Karpas-422 (cell line): Measurements from ENCODE around the gene FAM8A1. TPM values are rescaled to one million over a fixed set of nuclear protein-coding genes. Genes with fewer than 3 reads are reported as not detected.
A peak's percentile ranks its signal among the peaks of the same experiment; 100 is the strongest.

ENCODE experiments used
- DNase-seq: peaks from one replicate; pipeline ENCODE4 v3.0.0-alpha.2; 2015
- H2AFZ ChIP-seq: fragments of 200-600 bp; sonication (generic); 2 replicates; pipeline ENCODE4 v1.6.1; 2014; ENCODE audit warnings: antibody characterized with exemption, low read length, mixed read lengths
- H3K27ac ChIP-seq: fragments of 200-600 bp; sonication (generic); 2 replicates; pipeline ENCODE4 v1.5.1; 2014; ENCODE audit warnings: mild to moderate bottlenecking, low read length, moderate library complexity
- H3K27me3 ChIP-seq: fragments of 200-600 bp; sonication (generic); 2 replicates; pipeline ENCODE4 v1.6.1; 2014; ENCODE audit warnings: low read length, mixed read lengths
- H3K36me3 ChIP-seq: fragments of 200-600 bp; sonication (generic); 2 replicates; pipeline ENCODE4 v1.6.1; 2014; ENCODE audit warnings: low read length, mixed read lengths; ENCODE audit not compliant: insufficient read depth
- H3K4me1 ChIP-seq: fragments of 200-600 bp; sonication (generic); 2 replicates; pipeline ENCODE4 v1.6.1; 2014; ENCODE audit warnings: mild to moderate bottlenecking, low read length, mixed read lengths
- H3K4me2 ChIP-seq: fragments of 200-600 bp; sonication (generic); 2 replicates; pipeline ENCODE4 v1.6.1; 2014; ENCODE audit warnings: low read length, low read depth, mild to moderate bottlenecking; ENCODE audit not compliant: poor library complexity, severe bottlenecking
- H3K4me3 ChIP-seq: fragments of 200-600 bp; sonication (generic); 2 replicates; pipeline ENCODE4 v1.5.1; 2014; ENCODE audit warnings: mild to moderate bottlenecking, antibody characterized with exemption, low read length, mixed read lengths
- H3K79me2 ChIP-seq: fragments of 200-600 bp; sonication (generic); 2 replicates; pipeline ENCODE4 v1.6.1; 2014; ENCODE audit warnings: mild to moderate bottlenecking, low read length, mixed read lengths
- H3K9ac ChIP-seq: fragments of 200-600 bp; sonication (generic); 2 replicates; pipeline ENCODE4 v1.6.0; 2014; ENCODE audit warnings: low read length
- H3K9me2 ChIP-seq: fragments of 200-600 bp; sonication (generic), shearing (Covaris generic); replicated peaks from 2 replicates; pipeline ENCODE4 v1.6.0; 2014; ENCODE audit warnings: mild to moderate bottlenecking, low read length, moderate library complexity; ENCODE audit not compliant: insufficient read depth
- H3K9me3 ChIP-seq: fragments of 300-700, 200-600 bp; sonication (generic); 2 replicates; pipeline ENCODE4 v1.6.1; 2014; ENCODE audit warnings: low read length, mixed read lengths
- H4K20me1 ChIP-seq: fragments of 200-600 bp; sonication (generic); 2 replicates; pipeline ENCODE4 v1.6.1; 2014; ENCODE audit warnings: mild to moderate bottlenecking, antibody characterized with exemption, low read length, low read depth; ENCODE audit not compliant: insufficient read depth
- total RNA-seq: library from RNA; depleted of rRNA; stranded (reverse); fragments of >200 nt; shearing (Covaris generic); gene quantifications from 2 replicates; pipeline ENCODE4 v1.2.3, GENCODE V29; 2014; ENCODE audit warnings: low replicate concordance

FAM8A1 gene
- total RNA-seq, 1 experiment from 2014 or later: 11.0 TPM

DNA sequence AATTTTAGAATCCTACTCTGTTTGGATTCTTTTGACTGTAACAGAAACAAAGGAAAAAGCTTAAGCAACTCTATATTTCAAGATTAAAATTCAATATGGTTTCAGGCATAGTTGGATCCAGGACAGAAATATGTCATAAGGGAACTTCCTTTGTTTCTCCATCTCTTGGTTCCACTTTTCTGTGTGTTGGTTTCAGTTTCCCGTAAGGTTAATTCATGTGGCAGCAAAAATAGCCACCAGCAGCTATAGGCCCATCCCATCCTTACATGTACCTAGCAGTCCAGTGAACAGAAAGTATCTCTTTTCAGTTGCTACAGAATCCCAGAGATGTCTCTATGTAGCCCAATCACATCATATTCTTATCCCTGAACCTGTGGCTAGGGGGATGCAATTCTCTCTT, 8.8 kb upstream of the FAM8A1 start:
- Histone ChIP-seq H3K79me2 (no peaks in the 10 kb centered on the region), H2AFZ (no peak overlapping the region), H3K4me2 (no peak overlapping the region), H3K27ac (no peak overlapping the region), H3K27me3 (no peaks in the 10 kb centered on the region), H3K9me3 (no peaks in the 10 kb centered on the region), H3K4me3 (no peak overlapping the region), H3K9me2 (no peaks in the 10 kb centered on the region), H4K20me1 (no peaks in the 10 kb centered on the region), H3K36me3 (no peaks in the 10 kb centered on the region), H3K4me1 (no peaks in the 10 kb centered on the region), H3K9ac (no peak overlapping the region)
- no peak for DNase-seq

DNA sequence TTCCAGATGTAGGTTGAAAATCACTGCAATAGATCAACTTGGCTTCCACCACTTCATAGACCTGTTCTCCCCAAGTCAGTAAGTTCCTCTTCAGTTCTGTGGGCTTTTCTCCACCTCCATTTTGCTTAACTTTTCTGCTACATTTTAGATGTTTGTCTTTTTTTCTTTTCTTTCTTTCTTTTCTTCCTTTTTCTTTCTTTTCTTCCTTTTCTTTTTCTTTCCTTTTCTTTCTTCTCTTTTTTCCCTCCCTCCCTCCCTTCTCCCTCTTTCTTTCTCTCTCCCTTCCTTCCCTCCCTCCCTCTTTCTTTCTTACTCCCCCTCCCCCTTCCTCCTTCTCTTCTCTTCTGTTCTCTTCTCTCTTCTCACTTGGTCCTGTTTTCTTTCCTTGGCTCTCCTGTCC, 6.9 kb upstream of the FAM8A1 start:
- H3K36me3 ChIP-seq: no peaks in the 10 kb centered on the region
- H3K4me1 ChIP-seq: no peaks in the 10 kb centered on the region
- H4K20me1 ChIP-seq: no peaks in the 10 kb centered on the region
- no peak overlapping the region for H3K27ac ChIP-seq
- no peaks in the 10 kb centered on the region for H3K9me2 ChIP-seq
- no peak overlapping the region for H3K4me2 ChIP-seq
- no peak overlapping the region for H2AFZ ChIP-seq
- no peaks in the 10 kb centered on the region for H3K9me3 ChIP-seq
- no peak for DNase-seq
- H3K27me3 ChIP-seq: no peaks in the 10 kb centered on the region
- no peak overlapping the region for H3K4me3 ChIP-seq
- H3K79me2 ChIP-seq: no peaks in the 10 kb centered on the region
- H3K9ac ChIP-seq: no peak overlapping the region

DNA sequence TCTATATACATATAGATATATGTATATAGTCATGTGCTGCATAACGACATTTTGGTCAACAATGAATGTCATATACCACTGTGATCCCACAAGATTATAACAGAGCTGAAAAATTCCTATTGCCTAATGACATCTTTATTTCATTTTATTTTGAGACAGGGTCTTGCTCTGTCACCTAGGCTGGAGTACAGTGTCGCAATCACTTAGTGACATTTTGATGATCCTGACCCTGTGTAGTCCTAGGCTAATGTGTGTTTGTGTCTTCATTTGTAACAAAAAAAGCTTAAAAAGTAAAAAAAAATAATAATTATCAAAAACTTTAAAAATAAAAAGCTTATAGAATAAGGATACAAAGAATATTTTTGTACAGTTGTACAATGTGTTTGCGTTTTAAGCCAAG, 4.0 kb upstream of the FAM8A1 start:
- Histone ChIP-seq H3K9me2 (no peaks in the 10 kb centered on the region), H3K9me3 (no peaks in the 10 kb centered on the region), H3K27me3 (no peaks in the 10 kb centered on the region), H3K9ac (no peak overlapping the region), H3K27ac (no peak overlapping the region), H3K4me2 (no peak overlapping the region), H2AFZ (no peak overlapping the region), H3K79me2 (peaks cover 5% of the 10 kb centered on the region; the same call in 1 of the 2 replicates), H3K36me3 (no peaks in the 10 kb centered on the region), H4K20me1 (no peaks in the 10 kb centered on the region), H3K4me3 (no peak overlapping the region), H3K4me1 (peaks cover 4% of the 10 kb centered on the region; the same call in 1 of the 2 replicates)
- DNase-seq: no peak

- no peaks in the 10 kb centered on the region for H3K36me3 ChIP-seq
- peak overlapping the region; percentile 73 for H3K4me3 ChIP-seq
- H3K4me2 ChIP-seq: peak overlapping the region; percentile 95
- peak; percentile 78 for DNase-seq
- no peaks in the 10 kb centered on the region for H3K27me3 ChIP-seq
- H3K27ac ChIP-seq: peak overlapping the region; percentile 53
- peaks cover 27% of the 10 kb centered on the region for H3K4me1 ChIP-seq
- H3K79me2 ChIP-seq: peaks cover 21% of the 10 kb centered on the region
- no peaks in the 10 kb centered on the region for H3K9me3 ChIP-seq
- peak overlapping the region; percentile 80 for H2AFZ ChIP-seq
- no peaks in the 10 kb centered on the region for H3K9me2 ChIP-seq
- H3K9ac ChIP-seq: peak overlapping the region; percentile 92
- no peaks in the 10 kb centered on the region for H4K20me1 ChIP-seq
Observed at GRCh38 chr6:17600527-17601385, 654 bp downstream of the FAM8A1 start.

- DNase-seq: peak; percentile 46
- Histone ChIP-seq H3K9ac (peak overlapping the region; percentile 92), H3K9me3 (no peaks in the 10 kb centered on the region), H3K4me2 (peak overlapping the region; percentile 95), H3K79me2 (peaks cover 21% of the 10 kb centered on the region), H3K9me2 (no peaks in the 10 kb centered on the region), H3K36me3 (no peaks in the 10 kb centered on the region), H2AFZ (peak overlapping the region; percentile 80), H4K20me1 (no peaks in the 10 kb centered on the region), H3K4me1 (peaks cover 27% of the 10 kb centered on the region), H3K27me3 (no peaks in the 10 kb centered on the region), H3K27ac (no peak overlapping the region), H3K4me3 (peak overlapping the region; percentile 73)
Observed at GRCh38 chr6:17601386-17601703, 1.2 kb downstream of the FAM8A1 start.

DNA sequence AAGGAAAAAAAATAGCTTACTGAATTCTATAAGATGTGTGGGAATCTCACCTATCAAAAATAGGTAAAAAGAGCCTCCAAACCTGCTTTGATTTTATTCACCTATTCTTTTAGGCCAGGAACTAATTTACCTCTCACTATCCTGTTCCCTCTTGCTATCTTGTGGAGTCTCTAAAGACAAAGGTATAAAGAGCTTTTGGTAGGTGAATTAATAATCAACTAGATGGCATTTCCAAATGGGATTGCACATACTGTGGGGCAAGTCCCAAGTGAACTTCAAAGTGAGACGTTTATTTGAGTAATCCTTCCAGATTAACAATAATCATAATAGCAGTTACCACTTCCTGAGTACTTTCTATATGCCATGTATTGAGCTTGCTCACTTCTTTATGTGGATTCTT, 2.8 kb downstream of the FAM8A1 start:
- Histone ChIP-seq H3K27me3 (no peaks in the 10 kb centered on the region), H3K36me3 (peaks cover 5% of the 10 kb centered on the region; the same call in 1 of the 2 replicates), H3K9ac (no peak overlapping the region), H3K4me2 (peak overlapping the region; percentile 95), H3K79me2 (peaks cover 21% of the 10 kb centered on the region), H2AFZ (no peak overlapping the region), H3K4me3 (no peak overlapping the region), H3K9me2 (no peaks in the 10 kb centered on the region), H3K27ac (no peak overlapping the region), H3K4me1 (peaks cover 27% of the 10 kb centered on the region), H3K9me3 (no peaks in the 10 kb centered on the region), H4K20me1 (no peaks in the 10 kb centered on the region)
- DNase-seq: no peak

DNA sequence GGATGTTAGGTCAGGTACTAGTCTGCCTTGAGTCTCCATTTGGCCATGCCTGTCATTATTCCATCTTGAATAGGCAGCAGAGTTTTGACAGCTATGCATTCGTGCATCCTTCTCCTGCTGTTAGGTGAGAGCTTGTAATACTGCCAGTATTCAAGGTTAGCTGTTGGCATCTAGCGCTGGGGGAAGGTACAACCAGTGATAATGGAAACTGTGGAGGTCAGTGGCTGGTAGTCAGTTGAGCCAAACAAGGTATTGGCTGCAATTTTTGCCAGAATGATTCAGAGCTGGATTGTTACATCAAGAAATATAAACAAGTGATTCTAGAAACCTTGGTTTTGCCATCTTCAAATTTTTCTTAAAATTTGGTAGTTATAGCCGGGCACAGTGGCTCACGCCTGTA, 6.5 kb downstream of the FAM8A1 start:
- Histone ChIP-seq H3K36me3 (peaks cover 11% of the 10 kb centered on the region), H3K79me2 (peaks cover 11% of the 10 kb centered on the region), H3K27ac (no peak overlapping the region), H3K27me3 (no peaks in the 10 kb centered on the region), H3K4me1 (peaks cover 18% of the 10 kb centered on the region), H3K9me3 (no peaks in the 10 kb centered on the region), H3K9me2 (no peaks in the 10 kb centered on the region), H3K4me2 (no peak overlapping the region), H3K4me3 (no peak overlapping the region), H2AFZ (no peak overlapping the region), H3K9ac (no peak overlapping the region), H4K20me1 (no peaks in the 10 kb centered on the region)
- DNase-seq: no peak

- Histone ChIP-seq H3K9me3 (no peaks in the 10 kb centered on the region), H3K4me1 (no peaks in the 10 kb centered on the region), H3K27me3 (no peaks in the 10 kb centered on the region), H3K4me2 (no peak overlapping the region), H3K9me2 (no peaks in the 10 kb centered on the region), H2AFZ (no peak overlapping the region), H3K9ac (no peak overlapping the region), H3K79me2 (peaks cover 4% of the 10 kb centered on the region; the same call in 1 of the 2 replicates), H3K36me3 (peaks cover 27% of the 10 kb centered on the region), H3K4me3 (no peak overlapping the region), H4K20me1 (no peaks in the 10 kb centered on the region), H3K27ac (no peak overlapping the region)
- DNase-seq: no peak
Observed at GRCh38 chr6:17610835-17611234, 10.7 kb downstream of the FAM8A1 start.
